HG03066 (cell line): ENCODE measurements around the gene COMP.
A peak's percentile ranks its signal among the peaks of the same experiment; 100 is the strongest.
"Not testable (repeated sequence)": the region's sequence is repeated elsewhere in the genome, so short reads cannot be mapped to it uniquely, and the experiment has no call there.

Experiments used
- ATAC-seq: cut with Tn5 transposase; IDR thresholded peaks from one replicate; pipeline ENCODE4 v1.9.1; 2021; ENCODE audit warnings: low read depth; ENCODE audit not compliant: unreplicated experiment

The COMP gene

DNA sequence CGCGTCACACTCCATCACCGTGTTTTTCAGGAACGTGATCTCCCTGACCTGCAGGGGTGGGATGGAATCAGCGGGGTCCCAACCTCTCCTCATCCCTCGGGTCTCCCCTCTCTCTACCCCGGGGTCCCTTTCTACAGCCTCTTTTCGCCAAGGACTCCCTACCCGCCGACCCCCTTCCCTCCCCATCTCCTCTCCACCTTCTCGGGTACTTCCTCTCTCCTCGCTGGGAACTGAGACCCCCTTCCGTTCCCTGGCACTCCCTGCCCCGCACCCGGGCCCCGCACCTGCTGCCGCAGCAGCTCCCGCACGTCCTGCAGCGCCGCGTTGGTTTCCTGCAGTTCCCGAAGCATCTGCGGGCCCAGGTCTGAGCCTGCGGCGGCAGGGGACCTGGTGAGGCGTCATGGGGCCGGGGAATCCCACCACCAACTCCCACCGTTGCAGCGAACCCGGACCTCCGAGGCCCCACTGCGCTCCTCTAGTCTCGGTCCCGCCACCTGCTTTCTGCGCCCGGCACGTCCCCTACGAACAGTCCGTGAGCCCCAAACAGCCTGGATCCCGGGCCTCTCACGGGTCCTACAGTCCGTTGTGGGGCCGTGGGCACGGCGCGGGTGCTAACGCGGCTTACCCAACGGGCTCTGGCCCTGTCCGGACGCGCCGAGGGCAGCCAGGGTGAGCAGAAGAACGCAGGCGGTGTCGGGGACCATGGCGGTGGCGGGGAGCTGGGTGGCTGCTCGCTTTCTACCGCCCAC, at the start of gene COMP:
TSS of gene COMP (minus strand) at position 740 of the 749 bp plus-strand sequence. CDS start at position 704, 36 bp downstream.
- no peak for ATAC-seq

DNA sequence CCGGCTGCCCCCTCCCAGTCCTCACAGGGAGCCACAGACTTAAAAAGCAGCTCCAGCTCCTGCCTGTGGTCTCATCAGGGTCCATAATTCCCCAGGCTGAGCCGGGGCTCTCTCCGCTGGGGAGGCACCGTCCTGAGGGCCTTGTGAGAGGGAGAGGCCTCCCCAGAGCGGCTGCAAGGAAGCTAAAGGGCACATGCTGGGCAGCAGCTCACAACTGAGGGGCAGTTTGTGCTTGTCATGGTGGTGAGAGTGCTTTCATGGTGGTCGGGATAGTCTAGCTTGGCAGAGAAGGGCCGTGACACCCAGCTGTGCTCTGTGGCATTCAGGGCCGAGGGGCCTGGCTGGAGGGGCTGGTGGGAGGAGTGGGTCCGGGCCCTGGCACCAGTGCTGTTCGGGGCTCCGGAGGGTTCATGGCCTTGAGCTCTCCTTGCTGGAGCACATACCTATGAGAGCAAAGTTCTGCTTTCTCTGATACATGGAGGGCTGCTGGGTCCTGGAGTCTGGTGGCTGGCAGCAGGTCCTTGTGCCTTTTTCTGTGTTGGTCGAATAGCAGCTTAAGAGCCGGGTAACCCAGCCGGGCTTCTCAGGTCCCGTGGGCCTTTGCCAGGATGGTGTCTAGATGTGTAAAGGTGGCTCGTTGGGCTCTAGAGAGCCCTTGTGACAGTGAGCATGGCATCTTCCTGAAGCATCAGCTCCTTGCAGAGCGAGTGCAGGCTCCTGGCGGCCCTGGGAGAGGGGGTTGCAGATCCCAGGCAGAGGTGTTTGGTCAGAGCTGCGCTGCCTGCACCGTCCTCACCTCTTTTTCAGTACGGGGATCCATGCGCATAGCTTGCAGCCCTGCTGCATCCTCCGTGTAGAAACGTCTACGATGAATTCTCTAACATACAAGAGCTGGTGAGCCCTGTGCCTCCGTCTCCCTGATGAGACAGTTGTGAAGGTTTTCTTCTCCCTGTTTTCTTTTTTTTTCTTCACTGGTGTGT, 49.5 kb upstream of the COMP start:
- ATAC-seq, result no peak

DNA sequence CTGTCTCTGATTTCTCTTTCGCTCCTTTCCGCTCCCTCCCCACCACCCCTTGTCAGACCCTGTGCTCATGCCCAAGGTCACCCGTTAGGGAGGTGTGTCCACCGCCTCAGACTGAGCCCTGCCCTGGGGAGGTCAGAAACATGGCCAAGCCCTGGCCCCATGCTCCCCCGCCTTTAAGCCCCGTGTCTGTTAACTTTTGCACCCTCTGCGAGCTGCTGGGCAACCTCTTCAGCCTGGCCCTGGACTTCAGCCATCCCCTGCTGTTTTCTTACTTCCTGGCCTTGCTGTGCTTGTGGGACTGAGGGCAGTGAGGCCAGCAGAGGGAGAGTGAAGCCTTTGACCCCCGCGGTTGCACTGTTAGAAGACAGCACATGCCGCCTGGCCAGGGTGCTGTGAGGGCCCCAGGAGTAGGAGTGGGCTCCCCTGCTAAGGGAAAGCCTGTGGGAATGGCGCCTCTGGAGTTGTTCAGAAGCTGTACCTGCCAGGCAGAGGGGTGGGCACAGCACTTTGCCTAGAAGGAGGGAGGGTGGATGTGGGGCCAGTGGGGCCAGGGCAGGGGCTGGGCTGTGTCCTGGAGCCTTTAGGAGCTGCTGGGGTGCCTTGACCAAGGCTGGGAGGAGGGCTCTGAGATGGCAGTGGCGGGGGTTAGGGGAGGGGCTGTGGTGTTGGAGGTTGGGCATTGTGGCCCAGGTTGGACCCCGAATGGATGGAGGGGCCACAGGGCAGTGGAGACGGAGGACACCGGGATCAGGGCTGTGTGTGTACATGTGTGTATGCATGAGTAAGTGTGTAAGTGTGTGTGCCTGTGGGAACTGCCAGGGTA, 48.6 kb upstream of the COMP start:
- no peak for ATAC-seq

DNA sequence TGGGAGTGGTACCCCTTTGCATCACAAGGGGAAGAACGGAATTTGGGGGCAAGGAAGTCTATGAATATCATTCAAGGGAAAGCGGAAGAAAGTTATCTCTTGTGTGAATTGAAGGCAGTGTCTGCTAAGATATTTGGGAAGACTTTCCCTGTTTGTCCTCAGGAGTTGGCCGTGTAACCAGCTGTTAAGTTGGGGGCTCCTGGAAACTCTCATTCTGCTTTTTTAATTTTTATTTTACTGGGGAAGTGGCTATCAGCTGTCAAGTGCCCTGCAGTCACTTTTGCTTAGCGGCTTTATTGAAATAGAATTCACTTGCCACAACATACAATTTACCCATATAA, 43.5 kb upstream of the COMP start:
- no peak for ATAC-seq

DNA sequence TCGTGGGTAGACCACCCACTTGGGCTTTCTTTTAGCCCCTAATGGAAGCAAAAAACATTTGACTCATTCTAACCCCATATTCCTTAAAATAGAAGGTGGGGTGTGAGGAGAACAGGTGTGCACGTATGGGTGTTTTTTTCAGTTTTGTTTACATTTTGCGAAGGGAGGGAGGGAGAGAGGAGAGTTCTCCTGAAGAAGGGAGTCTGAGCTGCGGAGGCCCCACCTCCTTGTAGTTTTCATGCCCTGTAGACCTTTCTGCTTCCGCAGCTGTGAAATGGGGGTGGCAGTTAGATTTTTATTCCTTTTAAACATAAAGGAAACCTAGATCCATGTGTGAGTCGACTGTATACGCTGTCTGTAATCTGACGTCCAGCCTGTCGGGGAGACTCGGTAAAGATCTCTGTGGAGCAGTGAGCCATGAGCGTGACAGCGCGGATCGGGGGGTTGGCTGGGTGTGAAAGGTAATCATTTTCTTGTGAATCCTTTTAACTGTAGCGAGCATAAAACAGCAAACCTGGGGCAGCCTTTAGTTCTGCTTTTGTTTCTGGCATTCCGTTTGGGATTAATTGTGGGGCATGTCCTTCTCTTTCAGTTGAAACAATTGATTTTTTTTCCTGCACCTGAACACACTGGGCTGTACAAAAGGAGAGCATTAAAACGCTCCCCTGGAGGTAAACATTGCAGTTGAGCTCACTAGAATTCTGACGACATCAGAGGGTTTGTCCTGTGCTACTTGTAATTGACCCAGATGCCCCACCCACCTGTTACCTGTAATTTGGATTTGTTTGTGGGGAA, 42.9 kb upstream of the COMP start:
- ATAC-seq, result no peak

DNA sequence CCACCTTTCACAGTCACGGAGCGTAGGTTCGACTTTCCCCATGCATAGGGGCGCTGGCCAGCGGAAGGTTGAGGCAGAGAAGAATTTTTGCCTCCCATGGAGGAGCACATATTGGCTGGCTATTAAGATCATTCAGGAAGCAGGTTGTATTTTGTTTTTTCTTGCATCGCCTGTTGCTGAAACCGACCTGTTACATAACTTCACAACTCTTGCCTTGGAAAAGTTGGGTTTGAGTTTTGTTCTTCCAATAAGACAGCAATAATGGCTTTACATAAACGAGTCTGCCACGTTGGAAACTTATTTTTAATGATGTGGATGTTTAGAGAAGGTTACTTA, 42.0 kb upstream of the COMP start:
- no peak for ATAC-seq

DNA sequence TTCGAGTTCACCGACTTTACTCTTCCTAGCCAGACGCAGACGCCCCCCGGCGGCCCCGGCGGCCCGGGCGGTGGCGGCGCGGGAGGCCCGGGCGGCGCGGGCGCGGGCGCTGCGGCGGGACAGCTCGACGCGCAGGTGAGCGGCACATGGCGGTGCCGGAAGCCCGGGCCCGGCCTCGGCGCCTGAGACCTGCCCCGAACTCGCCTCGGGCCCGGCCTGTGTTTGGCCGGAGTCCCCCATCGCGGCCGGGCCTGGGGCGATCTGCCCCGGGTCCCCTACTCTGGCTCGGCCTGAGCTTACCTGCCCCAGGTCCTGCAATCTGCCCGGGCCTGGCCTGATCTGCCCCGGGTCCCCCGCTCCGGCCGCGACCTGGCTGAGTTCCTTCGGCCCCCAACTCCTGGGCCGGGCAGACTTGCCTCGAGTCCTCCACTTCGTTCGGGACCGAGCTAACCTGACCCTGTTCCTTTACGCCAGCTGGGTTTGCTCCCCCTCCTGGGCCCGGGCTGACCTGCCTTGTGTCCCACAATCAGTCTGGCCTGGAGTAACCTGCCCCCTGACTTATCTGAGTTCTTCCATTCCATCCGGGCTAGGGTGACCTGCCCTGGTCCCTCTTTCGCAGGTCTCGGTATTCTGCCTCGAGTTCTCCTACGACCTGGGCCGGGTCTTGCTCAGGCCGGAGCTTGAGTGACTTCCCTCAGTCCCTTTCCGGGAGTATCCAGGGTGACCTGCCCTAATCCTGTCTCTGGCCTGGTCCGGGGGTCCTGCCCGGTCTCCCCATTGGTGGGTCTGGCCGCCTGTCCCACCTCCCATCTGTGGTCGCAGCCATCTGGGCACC, 41.4 kb upstream of the COMP start:
- ATAC-seq, result peak; percentile 35

DNA sequence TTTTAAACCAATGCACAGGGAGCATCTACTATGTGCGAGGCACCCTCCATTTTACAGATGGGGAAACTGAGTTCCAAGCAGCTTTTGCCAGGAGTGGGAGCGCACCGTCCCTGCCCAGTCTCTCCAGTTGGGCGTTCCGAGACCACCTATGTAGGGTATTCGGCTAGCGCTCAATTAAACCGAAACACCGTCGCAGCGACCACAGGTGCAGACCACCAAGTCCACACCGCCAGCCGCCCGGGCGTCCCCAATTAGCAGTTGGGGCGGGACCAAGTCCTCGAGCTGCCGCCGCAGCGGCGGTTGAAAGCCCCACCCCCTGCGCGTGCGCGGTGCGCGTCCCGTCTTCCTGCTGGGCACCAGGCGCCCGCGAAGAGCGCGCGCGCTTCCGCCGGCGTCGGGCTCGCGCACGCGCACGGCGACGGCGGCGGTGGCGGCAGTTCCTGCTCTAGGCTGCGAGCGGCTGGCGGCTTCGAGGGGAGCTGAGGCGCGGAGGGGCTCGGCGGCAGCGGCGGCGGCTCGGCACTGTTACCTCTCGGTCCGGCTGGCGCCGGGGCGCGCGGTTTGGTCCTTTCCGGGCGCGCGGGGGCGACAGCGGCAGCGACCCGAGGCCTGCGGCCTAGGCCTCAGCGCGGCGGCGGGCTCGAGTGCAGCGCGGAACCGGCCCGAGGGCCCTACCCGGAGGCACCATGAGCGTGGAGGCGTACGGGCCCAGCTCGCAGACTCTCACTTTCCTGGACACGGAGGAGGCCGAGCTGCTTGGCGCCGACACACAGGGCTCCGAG, 40.6 kb upstream of the COMP start, which contains the start of gene UPF1:
TSS of gene UPF1 (plus strand) at position 436 of the 782 bp plus-strand sequence. CDS start at position 687, 251 bp downstream.
- peak; percentile 53 for ATAC-seq

DNA sequence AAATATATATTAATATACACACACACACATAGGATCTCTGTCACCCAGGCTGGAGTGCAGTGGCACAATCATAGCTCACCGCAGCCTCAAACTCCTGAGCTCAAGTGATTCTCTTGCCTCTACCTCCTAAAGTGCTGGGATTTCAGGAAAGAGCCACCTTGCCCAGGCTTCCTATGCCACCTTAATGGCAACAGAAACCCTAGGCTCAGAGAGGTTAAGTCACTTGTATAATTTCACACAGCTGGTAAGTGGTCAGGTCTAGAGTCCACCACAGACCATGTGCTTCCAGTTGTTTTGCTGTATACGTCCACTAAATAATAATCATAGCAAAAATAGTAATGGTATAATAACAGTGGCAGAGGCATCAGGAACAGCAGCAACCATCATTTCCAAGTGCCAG, 39.4 kb upstream of the COMP start:
- no peak for ATAC-seq

DNA sequence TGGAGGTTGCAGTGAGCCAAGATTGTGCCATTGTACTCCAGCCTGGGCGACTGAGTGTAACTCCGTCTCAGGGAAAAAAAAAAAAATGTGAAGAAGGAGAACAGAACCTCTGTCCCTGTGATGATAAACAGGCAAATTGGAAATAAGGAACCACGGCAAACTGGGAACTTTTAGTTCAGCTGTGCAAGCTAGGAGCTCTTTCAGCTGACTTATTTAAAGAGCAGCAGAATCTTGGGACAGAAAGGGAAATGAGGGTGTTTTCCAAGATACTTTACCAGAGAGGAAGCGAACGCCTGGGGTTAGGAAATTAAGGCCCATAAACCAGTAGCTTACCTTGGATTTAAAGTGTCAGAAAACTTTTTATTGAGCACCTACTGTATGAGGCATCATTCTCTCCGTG, 37.7 kb upstream of the COMP start:
- ATAC-seq, result no peak

DNA sequence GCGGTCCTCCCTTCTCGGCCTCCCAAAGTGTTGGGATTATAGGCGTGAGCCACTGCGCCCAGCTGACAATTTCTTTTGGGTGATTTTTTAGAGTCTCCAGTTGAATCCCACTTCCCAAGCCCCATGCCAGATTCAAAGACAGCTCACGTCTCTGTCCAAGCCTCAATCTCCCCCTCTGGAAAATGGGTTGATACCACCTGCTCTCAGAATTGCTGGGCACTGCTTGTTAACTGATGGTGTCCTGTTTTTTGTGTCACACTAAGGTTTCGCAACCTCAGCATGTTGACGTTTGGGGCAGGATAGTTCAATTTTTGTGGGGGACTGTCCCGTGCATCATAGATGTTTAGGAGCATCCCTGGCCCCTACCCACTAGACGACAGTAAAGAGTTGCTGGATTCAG, 26.5 kb upstream of the COMP start:
- no peak for ATAC-seq

DNA sequence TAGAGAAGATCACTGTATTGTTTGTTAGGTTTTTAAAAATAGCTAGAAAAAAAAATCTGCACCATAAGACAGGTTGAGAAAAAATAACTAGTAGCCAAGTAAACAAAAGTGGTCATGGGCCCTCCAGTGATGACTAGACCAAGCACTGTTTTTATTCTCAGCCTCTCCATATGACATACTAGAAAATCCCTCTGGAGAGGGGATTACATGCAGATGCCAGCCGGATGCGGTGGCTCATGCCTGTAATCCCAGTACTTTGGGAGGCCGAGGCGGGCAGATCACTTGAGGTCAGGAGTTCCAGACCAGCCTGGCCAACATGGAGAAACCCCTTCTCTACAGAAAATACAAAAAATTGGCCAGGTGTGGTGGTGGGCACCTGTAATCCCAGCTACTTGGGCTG, 25.5 kb upstream of the COMP start:
- ATAC-seq, result not testable (repeated sequence)

DNA sequence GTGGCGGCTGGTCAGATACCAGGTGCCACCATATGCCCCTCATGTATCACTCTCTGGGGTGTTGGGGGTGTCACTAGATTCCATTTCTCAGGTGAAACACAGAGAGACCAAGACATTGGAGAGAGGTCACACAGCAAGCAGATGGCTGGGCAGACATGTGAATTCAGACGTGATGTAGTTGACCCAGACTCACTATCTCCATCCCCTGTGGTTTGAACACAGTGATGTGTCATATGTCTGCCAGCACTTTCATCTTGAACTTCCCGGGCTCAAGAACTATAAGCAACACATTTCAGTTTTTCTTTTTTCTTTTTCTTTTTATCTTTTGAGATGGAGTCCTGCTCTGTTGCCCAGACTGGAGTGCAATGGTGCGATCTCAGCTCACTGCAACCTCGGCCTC, 24.6 kb upstream of the COMP start:
- no peak for ATAC-seq

DNA sequence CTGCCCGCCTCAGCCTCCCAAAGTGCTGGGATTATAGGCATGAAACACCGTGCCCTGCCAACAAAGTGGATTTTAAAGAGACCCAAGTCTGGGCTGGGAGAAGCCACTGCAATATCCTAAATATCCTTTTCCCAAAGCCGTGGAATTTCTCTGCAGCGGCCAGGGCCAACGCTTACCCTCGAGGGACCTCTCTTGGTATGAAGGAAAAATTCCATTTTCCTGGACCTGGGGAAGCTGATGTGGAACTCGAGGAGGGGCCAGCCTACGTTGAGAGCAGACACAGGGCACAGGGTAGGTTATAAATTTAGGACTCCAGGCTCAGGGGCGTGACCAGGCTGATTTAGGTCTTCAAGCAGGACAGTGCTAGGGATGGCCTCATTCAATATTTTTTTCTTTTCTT, 23.0 kb upstream of the COMP start:
- ATAC-seq, result no peak

DNA sequence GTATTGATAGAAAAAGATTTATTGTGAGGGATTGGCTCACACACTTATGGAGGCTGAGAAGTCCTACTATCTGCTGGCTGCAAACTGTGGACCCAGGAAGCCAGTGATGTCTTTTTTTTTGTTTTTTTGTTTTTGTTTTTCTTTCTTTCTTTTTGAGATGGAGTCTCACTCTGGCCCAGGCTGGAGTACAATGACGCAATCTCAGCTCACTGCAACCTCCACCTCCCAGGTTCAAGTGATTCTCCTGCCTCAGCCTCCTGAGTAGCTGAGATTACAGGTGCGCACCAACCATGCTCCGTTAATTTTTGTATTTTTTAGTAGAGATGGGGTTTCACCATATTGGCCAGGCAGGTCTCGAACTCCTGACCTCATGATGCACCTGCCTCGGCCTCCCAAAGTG, 20.5 kb upstream of the COMP start:
- not testable (repeated sequence) for ATAC-seq

DNA sequence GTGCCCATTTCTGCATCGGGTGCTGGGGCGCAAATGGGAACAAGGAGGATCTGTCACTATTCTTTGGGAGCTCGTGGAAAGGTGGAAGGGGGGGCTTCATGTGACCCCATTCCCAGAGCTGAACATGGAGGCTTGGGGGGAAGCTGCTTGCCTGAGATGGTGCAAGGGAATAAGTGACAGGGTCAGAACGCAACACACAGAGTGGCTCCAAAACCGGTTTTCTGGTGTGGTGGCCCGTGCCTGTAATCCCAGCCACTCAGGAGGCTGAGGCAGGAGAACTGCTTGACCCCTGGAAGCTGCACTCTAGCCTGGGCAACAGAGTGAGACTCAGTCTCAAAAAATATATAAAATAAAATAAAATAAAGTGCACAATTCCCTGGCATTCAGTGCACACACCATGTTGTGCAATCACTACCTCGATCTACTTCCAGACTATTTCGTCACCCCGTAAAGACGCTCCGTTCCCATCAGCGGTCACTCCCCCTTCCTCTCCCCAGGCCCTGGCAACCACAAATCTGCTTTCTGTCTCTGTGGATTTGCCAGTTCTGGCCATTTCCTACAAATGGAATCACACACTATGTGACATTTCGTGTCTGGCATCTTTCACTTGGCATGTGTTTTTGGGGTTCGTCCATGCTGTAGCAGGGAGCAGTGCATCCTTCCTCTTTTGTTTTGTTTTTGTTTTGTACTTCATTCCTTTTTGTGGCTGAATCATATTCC, 18.2 kb upstream of the COMP start:
- ATAC-seq, result no peak

DNA sequence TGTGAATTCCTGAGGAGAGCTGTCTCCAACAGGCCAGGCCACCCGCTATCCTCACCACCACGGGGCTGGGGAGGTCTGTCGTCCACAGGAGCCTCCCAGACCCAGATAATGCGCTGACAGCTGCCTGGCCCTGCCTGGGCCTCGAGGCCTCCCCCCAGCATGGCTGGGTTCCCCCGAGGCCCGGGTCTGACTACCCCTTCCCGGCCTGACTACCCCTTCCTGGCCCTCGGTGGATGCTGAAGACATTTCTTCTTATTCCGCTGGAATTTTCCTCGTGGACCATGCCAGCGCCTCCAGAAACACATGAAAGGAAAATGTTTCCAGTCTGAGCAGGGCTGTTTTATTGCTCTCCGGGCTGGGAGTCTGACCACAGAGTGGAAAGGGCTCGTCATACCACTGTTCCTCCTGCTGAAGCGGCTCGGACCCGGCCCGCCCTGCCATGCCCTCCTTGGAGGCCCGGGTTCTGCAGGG, 16.8 kb upstream of the COMP start:
- ATAC-seq, result no peak

DNA sequence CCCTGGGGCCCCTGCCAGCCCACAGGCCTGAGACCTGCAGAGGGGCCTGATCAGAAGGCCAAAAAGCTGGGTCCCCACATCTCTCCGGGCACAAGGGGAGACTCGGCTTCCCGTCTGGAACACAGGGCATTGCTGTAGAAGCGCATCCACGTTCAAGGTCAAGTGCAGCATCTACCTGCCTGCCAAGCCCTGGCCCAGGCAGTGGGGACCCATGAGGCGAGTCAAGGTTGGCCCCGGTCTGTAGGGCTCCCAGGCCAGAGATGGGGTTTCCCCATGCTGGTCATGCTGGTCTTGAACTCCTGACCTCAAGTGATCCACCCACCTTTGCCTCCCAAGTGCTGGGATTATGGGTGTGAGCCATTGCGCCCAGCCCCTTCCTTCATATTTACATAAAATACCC, 13.5 kb upstream of the COMP start:
- no peak for ATAC-seq
